Stomach (tissue), 4 donors: ENCODE data around the gene FIGLA.

Experiments
- CTCF ChIP-seq, 7 experiments: fragments of 450-650 bp in 4 of 7; fragments of 200-600 bp in 3 of 7; sonication (generic) in 3 of 7; IDR thresholded peaks; one replicate each; pipeline ENCODE4 v1.5.1; 2016 to 2019; ENCODE audit warnings: antibody characterized with exemption in 7 of 7, control low read depth in 2 of 7, mild to moderate bottlenecking in 1 of 7
- EP300 ChIP-seq: sonication (generic); formaldehyde crosslinking; IDR thresholded peaks from one replicate; pipeline ENCODE4 v1.6.1; 2017; ENCODE audit warnings: antibody characterized with exemption
- POLR2A ChIP-seq, 4 donors: fragments of 450-650 bp; IDR thresholded peaks; one replicate each; pipeline ENCODE4 v1.6.1; 2016; ENCODE audit warnings: antibody characterized with exemption in 4 of 4, control low read depth in 2 of 4, mild to moderate bottlenecking in 1 of 4, moderate library complexity in 1 of 4
- POLR2AphosphoS5 ChIP-seq, 3 donors: sonication (generic); formaldehyde crosslinking; IDR thresholded peaks; one replicate each; pipeline ENCODE4 v1.6.1; 2016; ENCODE audit warnings: antibody characterized with exemption in 3 of 3

- TF ChIP-seq CTCF (IDR thresholded peaks at IDR 0.05) (no peak), POLR2A (IDR thresholded peaks at IDR 0.05) (no peak), EP300 (no peak), POLR2AphosphoS5 (IDR thresholded peaks at IDR 0.05) (no peak)
Measured at GRCh38 chr2:70753902-70754301, 36.5 kb downstream of the FIGLA start.
